Measurements from ENCODE around the gene CLIC3.

Gene CLIC3

GRCh38 chr9:136950656-136951276 is 45.6 kb downstream of the CLIC3 start:
- no peak for DNase-seq

DNA sequence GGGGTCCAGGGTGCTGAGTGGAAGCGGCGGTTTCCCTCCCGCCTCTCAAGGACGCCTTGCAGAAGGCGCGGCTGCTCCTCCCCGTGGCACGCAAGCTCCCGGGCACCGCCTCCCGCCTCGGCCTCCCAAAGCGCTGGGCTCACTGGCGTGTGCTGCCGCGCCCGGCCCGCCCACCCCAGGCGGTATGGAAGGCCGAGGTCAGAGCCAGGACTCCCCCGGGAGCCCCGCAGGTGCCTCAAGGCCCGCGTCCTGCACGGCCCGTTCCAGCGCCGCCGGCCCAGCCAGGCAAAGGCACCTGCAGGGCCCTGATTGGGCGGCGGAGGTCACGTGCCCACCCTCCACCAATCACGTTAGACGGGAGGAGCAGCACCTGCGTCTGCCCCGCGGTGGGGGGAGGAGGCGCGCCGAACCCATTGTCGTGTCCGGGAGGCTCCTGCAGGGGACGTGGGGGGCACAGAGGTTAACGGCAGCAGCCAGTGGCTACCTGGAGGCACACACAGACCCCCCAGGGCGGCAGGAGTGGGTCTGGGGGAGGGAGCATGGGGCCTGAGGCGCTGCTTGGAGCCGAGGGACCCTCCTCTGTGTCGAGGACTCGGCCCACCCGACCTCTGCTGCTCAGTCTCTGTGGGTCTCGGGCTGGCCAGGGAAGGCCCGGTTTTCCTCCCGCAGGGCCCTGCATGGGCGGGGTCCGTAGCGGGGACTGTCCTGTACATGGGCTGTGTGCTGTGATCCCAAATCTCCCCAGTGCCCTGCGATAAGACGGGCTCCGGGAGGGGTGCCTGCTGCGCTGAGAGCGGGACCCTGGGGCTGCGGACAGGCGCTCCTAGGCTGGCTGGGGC is 46.3 kb downstream of the CLIC3 start:
- peak; percentile 57 for DNase-seq

DNA sequence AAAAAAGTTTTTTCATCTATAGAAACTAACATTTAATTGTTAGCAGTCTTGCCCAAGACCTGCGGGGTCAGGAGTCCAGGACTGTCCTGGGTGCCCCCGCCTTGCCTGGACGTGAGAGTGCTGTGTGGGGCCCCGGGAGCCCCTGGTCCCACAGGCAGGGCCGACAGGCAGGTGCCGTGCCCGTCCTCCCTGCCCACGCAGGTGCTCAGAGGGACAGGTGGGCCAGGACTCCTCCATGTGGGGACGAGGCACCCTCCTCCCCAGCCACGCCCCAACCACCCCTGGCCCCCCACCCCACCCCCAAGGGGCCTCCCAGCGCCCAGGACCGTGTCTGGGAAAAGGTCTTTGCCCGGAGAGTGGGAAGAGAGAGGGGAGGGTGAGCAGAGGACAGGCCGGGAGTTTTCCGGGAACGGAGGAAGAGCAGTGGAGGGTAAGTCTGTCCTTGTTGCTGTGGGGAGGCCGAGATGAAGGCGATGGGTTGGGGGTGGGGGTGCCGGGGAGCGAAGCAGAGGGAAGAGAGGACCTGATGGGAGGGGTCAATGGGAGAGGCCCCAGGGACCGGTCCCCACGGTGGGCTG is 47.0 kb downstream of the CLIC3 start:
- DNase-seq, result no peak

- no peak for DNase-seq
Measured at GRCh38 chr9:136947955-136948510, 48.3 kb downstream of the CLIC3 start.

- no peak for DNase-seq
Measured at GRCh38 chr9:136947028-136947891, 49.1 kb downstream of the CLIC3 start.

GRCh38 chr9:136946228-136947027 is 49.9 kb downstream of the CLIC3 start:
- DNase-seq, result no peak

DNA sequence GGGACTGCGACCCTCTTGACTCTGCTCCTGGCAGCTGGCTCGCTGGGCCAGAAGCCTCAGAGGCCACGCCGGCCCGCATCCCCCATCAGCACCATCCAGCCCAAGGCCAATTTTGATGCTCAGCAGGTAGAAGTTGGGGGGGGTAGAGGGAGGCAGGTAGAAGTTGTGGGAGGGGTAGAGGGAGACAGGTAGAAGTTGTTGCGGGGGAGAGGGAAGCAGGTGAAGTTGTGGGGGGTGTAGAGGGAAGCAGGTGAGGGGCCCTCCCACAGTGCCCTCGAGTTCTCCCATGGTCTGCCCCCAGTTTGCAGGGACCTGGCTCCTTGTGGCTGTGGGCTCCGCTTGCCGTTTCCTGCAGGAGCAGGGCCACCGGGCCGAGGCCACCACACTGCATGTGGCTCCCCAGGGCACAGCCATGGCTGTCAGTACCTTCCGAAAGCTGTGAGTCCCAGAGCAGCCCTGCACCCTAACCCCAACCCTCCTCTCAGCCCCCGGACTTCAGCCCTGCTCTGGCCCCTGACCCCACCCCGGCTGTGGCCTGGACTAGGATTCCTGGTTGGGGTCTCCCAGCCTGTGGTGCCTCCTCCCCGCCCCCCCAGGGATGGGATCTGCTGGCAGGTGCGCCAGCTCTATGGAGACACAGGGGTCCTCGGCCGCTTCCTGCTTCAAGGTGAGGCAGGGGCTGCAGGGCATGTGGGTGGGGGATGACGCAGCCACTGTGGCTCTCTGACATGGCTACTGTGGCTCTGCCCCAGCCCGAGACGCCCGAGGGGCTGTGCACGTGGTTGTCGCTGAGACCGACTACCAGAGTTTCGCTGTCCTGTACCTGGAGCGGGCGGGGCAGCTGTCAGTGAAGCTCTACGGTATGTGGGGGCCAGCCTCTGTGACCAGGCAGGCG is 50.8 kb downstream of the CLIC3 start:
- no peak for DNase-seq

Measured in HCEC 1CT (cell line).